HG03025 (cell line): ENCODE data around the gene SIRPA.

Experiments
- ATAC-seq: cut with Tn5 transposase; IDR thresholded peaks from one replicate; pipeline ENCODE4 v1.9.1; 2021; ENCODE audit warnings: mild to moderate bottlenecking, moderate library complexity; ENCODE audit not compliant: unreplicated experiment, low FRiP score

The SIRPA gene

DNA sequence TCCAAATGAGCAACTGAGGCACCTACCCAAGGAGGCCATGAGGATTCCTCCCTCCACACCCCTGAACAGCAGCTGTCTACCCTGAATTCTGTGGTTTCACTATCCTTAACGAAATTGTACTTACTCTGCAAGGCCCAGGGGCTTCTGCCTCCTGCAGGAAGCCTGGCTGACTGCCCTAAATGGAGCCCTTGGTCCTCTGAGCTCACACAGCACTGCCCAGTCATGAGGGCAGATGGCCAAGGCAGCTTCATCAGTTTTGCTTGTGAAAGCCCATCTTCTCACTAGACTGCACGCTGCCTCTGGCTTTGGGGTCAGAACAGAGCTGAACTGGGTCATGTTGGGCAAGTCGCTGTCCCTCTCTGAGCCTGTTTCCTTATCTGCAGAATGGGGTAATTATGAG lies 26.4 kb upstream of the SIRPA start:
- ATAC-seq, result no peak

DNA sequence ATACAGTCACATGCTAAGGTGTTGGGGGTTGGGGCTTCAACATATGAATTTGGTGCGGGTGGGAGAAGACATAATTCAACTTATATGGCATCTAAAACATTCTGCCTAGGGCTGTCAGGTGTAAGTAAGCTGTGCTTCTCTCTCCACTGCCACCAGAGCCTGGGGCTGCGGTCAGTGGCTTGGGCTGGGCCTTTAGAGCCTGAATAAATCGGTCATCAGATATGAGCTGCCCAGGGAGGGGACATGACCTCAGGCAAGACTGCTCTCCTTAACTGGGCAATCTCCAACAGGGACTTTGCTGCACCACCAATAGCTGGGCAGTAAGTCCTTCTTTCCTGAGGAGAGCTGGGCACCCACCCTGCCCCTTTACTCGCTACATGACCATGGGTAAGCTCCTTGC lies 24.9 kb upstream of the SIRPA start:
- ATAC-seq, result no peak

DNA sequence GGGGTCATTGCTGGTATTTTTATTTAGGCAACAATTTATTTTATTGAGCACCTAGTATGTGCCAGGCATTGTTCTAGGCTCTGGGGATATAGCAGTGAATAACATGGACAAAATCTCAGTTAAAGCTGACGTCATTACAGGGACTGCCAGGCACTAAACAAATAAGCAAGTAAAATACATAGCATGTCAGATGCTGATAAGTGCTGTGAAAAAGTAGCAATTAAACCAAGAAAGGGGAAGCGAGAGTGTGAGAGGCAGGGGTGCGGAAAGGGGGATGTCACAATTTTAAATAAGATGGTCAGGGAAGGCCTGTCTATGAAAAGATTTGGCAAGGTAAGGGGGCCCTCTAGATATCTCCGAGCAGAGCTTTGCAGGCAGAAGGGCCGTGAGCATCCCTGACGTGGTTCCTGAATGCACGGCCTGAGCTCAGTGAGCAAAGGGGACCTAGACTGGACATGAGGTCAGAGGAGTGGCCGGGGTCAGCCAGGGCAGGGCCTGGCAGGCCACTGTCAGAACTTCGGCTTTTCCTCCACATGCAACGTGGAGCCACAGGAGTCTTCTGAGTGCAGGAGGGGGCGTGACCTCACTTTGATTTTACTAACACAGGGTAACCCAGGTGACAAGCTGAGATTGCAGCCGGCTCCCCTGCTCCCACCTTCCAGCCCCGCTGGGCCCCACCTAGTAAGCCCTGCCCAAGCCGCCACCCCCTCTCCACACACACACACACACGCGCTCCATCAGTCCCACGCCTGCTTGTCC lies 24.2 kb upstream of the SIRPA start:
- no peak for ATAC-seq

DNA sequence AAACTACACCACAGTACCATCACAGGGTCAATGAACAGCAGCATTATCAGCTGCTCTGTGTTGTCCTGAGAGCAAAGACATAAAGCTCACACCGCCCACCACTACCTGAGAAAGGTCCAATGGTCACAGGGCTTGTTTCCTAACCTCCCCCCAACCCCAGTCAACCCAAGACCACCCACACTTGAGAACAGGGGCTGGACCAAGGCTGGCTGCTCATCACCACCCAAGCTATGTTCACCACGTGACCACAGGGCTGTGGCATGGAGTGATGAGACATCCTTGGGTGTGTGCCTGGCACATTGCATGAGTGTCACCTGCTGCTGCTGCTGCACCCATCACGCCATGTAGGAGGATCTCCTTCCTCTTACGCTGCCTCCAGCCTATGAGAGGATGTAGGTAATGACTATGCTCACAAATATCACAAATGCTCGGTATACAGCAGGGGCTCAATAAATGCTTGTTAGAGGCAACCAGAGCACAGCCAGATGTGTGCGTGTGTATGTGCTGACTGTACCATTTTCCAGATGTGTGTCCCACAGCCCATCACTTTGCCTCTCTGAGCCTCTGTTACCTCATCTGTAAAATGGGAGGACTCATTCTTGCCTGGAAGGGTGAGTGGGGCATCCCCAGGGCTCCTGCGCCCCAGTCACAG lies 23.3 kb upstream of the SIRPA start:
- no peak for ATAC-seq

DNA sequence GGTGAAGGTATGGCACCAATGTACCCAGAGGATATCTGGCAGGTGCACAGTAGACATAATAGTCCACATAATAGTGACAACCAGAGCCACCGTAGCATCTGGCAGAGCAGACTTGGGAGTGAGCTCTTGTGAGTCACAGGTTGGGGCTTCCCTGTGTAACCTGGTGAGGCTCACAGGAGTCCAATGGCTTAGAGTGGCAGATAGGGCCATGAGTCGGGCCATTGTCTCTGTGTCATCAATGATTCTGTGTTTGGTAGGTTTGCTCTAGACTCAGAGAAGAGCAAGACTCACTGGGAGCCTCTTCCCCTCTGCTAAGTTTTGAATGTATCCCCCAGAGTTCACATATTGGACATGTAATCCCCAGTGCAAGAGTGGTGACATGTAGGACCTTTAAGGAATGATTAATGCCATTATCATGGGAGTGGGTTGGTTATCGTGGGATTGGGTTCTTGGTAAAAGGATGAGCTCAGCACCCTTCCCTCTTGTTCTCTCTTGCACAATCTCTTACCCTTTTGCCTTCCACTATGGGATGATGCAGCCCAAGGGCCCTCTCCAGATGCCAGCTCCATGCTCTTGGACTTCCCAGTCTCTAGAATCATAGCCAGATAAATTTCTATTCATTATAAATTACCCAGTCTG lies 22.6 kb upstream of the SIRPA start:
- no peak for ATAC-seq

DNA sequence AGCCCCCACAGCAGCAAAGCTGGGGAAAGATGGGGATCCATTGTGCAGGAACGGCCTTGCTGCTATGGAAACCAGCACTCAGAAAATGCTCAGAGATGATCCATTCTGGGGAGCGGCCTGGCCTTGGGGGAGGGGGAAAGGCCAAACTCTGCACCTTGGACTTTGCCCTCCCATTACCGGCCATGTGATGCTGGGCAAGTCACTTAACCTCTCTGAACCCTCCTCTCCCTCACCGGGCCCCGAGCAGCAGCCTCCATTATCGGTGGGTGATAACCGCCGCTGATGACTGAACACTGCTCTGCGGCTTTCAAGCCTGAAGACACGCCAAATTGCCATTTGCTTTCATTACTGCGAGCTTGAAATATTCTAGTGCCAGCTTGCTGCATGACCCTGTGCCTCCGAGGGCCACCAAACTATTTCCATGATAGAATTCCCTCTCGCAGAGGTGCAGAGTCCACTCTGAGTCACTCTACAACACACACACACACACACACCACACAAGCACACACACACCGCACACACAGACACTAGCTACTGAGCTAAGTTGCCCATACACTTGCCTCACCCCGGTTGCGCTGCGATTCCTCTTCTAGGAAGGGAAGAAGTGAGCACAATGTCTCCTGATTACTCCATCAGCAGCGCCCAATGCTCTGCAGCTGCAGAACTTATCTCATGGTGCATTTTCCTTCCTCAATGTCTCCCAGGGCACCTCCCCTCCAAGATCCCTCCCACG lies 20.6 kb upstream of the SIRPA start:
- no peak for ATAC-seq

DNA sequence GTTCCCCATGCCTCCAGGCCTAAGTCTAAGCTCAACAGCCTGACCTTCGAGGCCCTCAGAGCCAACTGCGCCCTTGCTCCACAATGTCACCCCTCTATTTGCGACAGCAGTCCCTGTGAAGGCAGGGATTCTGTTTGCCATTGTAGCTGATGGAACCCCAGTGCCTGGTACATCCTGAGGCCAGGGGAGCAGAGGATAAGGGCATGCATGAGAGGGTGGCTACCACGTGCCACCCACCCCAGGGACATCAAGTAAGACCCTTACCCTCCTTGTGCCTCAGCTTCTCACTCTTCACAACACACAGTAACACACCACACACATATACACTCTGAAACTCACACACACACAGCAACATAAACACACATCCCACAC lies 20.0 kb upstream of the SIRPA start:
- ATAC-seq, result no peak

DNA sequence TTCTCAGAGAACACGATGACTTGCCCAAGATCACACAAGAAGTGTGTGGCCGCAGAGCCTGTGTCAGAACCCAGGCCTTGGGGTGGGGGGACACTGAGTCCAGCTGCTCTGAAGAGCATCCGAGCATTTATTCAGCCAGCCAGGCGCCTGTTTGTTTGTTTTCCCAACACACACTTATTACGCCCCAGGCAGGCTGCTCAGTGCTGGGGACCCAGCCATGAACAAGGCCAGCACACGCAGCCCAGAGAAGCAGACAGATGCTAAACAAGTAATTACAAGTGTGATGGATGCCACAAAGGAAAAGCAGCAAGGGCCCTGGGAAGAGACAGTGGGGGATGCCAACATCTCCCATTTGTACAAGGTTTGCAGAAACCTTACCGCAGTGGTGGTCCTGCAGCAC lies 19.4 kb upstream of the SIRPA start:
- ATAC-seq, result no peak

DNA sequence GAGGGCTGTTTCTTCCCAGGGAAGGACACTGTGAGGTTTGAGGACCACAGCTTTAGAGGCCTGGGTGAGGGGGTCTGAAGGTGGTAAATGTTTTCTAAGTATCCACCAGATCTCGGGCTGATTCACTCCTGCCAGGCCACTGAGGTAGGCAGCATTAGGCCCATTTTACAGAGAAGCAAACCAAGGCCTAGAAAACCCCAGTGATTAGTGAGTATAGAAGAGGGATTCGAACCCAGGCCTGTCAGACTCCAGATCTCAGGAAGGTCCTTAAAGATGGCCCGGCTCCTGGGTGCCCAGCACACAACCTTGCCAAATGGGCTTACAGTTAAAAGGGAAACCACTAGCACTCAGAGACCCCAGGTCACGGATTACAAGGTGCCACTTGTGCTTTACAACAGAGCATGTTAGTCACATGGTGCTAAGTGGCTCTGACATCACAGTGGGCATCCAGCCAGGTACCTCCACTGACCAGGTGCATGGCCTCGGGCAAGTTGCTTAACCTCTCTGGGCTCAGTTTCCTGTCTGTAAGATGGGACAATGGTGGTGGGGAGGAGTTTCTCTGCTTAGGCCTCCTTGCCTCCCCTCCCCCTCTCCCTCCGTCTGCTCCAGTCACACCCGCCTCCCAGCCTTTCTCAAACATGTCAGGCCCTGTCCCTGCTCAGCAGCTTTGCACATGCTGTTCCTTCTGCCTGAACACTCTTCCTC lies 18.8 kb upstream of the SIRPA start:
- no peak for ATAC-seq

DNA sequence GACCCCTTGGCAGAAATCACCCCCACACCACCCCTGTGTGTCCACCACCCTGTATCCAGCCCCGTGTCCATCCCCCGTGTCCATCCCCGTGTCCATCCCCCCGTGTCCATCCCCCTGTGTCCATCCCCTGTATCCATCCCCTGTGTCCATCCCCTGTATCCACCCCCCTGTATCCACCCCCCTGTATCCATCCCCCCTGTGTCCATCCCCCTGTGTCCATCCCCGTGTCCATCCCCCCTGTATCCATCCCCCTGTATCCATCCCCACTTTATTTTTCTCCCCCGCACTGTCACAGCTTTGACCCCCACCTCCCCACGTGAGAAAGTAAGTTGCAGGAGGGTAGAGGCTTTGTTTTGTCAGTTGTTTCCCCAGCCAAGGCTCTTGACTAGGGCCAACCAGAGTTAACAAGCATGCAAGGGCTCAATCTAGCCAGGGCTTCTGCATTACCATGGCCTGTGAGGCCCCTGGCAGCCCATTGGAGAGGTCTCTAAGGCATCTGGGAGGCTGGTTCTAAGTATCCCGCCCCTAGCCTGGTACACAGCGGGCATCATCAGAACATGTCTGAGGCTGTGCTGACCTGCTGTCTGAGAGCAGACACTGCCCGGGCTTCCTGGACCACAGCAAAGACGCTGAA lies 18.1 kb upstream of the SIRPA start:
- no peak for ATAC-seq

DNA sequence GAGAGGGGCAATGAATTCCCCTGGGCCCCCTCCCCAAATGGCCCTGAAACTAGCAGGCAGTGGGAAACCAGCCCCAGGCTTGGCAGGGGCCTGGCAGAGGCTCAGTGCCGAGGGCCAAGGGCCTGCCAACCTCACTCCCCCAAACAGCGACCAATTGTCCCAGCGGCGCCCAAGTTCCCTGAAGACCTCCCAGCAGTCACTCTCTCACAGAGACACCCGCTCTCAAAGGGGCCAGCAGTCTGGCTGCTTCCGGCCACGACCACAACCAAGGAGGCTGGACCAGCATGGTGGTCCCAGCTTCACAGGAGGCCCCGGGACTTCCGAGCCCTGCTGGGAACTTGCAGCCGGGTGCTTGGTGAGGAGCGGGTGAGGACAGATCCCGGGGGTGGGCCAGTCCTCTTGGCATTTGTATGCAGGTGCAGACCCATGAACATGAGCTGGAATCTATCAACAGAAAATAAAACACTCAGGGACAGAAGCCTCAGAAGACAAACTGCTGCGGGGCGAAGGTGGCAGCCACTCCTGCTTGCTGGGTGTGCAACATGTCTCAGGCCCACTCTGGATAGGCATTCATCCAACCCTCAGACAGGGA lies 17.5 kb upstream of the SIRPA start:
- no peak for ATAC-seq

DNA sequence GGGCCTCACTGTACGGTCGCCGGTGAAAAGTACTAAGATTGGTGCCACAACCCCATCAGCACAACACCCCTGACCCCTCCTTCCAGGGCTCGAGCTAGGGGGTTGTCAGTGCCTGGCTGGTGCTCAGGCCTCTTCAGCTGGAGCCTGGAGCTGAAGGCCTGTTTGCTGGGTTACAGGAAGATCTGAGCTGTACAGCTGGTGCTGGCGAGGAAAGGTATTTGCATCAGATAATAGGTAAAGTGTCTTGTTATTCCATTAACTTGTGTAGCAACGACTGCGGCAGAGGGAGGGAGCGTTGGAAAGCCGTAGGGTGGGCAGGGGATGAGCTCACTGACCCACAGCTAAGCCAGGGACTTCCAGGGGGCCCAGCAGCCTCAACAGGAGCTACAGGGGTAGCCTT lies 15.8 kb upstream of the SIRPA start:
- ATAC-seq, result no peak

DNA sequence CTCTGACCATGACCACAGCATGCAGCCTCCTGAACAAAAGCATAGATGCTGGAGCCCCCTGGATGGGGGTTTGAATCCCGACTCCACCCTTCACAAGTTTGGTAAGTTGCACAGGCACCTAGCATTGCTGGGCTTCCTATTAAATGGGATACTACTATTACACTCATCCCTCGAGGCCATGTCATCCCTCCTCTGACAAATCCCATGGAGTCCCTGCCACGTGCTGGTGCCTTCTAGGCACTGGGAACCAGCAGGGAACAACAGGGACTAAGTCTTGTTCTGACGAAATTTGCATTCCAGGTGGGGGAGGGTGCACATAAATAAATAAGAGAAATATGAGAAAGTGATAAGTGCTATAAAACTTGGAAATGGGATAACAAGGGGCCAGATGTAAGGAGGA lies 15.3 kb upstream of the SIRPA start:
- ATAC-seq, result no peak

DNA sequence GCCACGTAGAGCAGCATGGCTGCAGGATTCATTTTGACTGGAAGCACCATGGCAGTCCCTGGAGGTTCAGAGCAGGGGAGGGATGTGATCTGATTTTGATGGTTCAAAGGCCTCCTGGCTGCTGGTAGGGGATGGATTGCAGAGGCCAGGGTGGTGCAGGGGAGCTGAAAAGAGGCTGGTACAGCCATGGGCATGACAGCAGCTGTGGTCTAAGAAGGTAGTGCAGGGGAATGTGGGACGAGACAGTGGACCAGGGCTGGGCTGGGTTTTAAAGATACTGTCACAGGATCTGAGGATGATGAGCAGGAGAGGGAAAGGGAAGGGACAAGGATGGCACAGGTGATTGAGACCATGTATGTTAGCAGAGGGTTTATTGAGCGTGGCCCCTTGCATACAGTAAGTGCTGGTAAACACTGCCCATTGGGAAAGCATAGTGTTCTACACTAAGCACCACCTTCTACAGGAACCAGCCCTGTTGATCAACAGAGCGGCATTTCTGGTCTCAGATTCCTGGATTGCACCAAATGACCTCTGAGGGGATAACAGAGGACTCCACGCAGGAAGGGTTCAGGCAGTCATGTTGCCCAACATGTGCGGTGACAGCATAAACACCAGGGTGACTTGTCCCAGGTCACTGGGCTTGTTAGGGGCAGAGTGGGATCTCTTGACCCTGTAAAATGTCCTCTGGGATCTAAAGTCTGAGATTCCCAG lies 14.5 kb upstream of the SIRPA start:
- ATAC-seq, result no peak

DNA sequence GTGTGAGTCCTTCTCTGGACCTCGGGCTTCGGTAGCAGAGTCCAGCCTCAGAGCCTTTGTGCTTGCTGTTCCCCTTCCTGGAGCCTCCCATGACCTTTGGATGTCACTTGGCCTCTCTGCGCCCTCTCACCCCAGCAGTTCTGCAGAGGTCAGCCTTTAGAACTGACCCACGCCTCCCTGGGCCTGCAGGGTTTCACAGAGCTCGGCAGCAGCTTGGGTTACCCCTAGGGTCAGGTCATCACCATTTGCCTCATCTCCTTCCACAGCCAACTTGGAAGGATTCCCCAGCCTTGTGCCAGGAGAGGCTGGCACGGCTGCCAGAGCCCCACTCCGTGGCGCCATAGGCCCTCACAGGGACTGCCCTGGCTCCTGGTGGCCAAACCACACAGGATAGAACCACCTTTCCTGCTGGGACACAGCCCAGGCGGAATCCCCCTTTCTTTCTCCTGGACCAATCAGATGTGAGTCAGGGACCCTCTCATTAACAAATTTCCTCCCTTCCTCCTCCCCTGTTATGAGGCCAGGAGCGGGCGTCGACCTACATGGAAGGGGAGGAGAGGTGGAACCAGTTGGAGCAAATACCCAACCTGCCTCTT lies 13.9 kb upstream of the SIRPA start:
- ATAC-seq, result no peak

DNA sequence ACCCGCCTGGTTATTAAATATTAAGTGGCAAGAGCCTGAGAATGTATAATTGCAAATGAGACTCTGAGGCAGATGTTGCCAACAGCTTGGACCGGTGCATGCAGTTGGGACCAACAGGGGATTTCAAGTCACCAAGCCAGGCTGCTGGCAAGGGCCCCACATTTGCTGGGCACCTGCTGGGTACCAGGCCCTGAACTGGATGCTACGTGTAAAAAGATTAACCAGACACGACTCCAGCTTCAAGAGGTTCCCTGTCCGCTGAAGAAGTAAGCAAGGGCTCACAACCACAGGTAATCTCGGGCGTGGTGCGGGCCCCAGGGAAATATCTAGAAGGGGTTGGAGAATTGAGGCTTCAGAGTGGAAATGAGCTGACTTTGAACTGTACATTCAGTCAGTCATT lies 13.2 kb upstream of the SIRPA start:
- ATAC-seq, result no peak

DNA sequence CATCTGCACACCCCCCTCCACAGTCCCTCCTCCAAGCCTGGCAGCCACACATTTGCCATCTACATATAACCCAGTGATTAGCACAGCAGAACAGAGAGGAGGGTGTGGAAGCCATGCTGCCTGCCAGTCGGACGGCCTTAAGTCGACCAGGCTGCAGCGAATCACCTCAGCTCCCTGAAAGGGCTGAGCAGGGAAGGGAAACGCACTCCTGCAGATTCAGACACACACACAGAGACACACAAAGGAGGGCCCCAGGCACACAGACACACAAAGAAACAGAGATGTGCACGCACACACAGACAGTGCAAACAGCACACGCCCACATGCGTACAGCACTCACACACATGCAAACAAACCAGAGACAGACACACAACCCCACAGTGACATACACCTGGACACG lies 11.2 kb upstream of the SIRPA start:
- no peak for ATAC-seq

DNA sequence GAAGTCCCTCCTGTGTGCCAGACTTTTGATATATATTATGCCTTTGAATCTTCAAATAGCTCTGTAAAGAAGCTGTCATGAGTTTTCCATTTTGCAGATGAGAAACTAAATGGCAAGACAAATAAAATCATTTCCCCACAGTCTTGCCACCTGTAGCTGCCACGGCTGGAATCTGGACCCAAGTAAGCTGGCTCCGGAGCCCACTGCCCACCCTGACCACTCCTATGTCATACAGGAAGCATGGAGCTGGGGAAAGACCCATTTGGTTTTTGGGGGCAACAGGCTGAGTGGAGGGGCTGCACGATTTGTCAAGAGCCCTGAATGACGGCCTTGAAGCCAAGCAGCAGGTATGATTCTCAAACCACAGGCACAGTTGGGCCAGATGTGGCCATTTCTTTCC lies 10.0 kb upstream of the SIRPA start:
- no peak for ATAC-seq
